ENCODE measurements around the gene ERFL. TPM values are rescaled to one million over a fixed set of nuclear protein-coding genes. Genes with fewer than 3 reads are reported as not detected.

The ERFL gene
- total and polyA plus RNA-seq, 2 experiments from 2014 or later = 0.69 TPM; not detected in 1

DNA sequence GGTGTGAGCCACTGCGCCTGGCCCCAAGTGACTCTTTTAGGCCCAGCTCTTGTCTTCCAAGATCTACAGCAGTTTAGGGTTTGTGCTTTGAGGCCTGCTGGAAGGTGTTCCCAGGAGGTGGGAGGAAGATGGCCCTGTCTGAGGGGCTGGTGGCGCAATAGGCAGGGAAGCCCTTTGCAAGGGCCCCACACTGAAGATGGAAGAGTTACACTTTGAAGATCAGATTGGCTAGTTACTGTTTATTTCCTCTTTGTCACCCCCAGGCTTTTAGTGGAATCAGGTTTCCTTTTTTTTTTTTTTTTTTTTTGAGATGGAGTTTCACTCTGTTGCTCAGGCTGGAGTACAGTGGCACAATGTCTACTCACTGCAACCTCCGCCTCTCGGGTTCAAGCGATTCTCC lies 32.7 kb upstream of the ERFL start:
- H3K27ac Mint-ChIP-seq = no peak overlapping the region
- ATAC-seq (no peak), DNase-seq (ENCODE audit: low spot score) (no peak)
- no peak overlapping the region for H3K4me3 ChIP-seq
- no peak overlapping the region for H3K4me2 ChIP-seq
- H3K27ac ChIP-seq (ENCODE audit: low read depth) = no peak overlapping the region
- no peaks in the 10 kb centered on the region for H3K79me2 ChIP-seq (replicated peaks; ENCODE audit: insufficient read depth)
- H3F3A ChIP-seq (replicated peaks; ENCODE audit: low read depth) = peaks cover 4% of the 10 kb centered on the region; the same call in 1 of the 2 replicates
- H4K20me1 ChIP-seq (replicated peaks; ENCODE audit: insufficient read depth) = peaks cover 5% of the 10 kb centered on the region; the same call in 1 of the 2 replicates
- peaks cover 8% of the 10 kb centered on the region for H3K36me3 Mint-ChIP-seq (ENCODE audit: low read depth)
- H3K4me1 ChIP-seq (ENCODE audit: insufficient read depth) = peaks cover 9% of the 10 kb centered on the region
- H3K4me3 Mint-ChIP-seq = no peak overlapping the region
- no peaks in the 10 kb centered on the region for H3K27me3 ChIP-seq (ENCODE audit: insufficient read depth)
- TF ChIP-seq NANOG (IDR thresholded peaks at IDR 0.05; ENCODE audit: borderline replicate concordance) (no peak), EZH2 (IDR thresholded peaks at IDR 0.05; ENCODE audit: low read depth, unreplicated experiment) (no peak)
- TF ChIP-seq, protein P1, sequence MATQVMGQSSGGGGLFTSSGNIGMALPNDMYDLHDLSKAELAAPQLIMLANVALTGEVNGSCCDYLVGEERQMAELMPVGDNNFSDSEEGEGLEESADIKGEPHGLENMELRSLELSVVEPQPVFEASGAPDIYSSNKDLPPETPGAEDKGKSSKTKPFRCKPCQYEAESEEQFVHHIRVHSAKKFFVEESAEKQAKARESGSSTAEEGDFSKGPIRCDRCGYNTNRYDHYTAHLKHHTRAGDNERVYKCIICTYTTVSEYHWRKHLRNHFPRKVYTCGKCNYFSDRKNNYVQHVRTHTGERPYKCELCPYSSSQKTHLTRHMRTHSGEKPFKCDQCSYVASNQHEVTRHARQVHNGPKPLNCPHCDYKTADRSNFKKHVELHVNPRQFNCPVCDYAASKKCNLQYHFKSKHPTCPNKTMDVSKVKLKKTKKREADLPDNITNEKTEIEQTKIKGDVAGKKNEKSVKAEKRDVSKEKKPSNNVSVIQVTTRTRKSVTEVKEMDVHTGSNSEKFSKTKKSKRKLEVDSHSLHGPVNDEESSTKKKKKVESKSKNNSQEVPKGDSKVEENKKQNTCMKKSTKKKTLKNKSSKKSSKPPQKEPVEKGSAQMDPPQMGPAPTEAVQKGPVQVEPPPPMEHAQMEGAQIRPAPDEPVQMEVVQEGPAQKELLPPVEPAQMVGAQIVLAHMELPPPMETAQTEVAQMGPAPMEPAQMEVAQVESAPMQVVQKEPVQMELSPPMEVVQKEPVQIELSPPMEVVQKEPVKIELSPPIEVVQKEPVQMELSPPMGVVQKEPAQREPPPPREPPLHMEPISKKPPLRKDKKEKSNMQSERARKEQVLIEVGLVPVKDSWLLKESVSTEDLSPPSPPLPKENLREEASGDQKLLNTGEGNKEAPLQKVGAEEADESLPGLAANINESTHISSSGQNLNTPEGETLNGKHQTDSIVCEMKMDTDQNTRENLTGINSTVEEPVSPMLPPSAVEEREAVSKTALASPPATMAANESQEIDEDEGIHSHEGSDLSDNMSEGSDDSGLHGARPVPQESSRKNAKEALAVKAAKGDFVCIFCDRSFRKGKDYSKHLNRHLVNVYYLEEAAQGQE (IDR thresholded peaks at IDR 0.05; ENCODE audit: unreplicated experiment) = no peak
- peaks cover 16% of the 10 kb centered on the region for H3K4me1 Mint-ChIP-seq
- no peaks in the 10 kb centered on the region for H3K9me2 ChIP-seq (ENCODE audit: insufficient read depth)
- H3K9me3 Mint-ChIP-seq = no peaks in the 10 kb centered on the region; the same call in 2 of the 3 replicates
- no peaks in the 10 kb centered on the region; the same call in 1 of the 2 replicates for H3K36me3 ChIP-seq (ENCODE audit: insufficient read depth)
- no peak overlapping the region for H2AFZ ChIP-seq
- peaks cover 14% of the 10 kb centered on the region for H3K27me3 Mint-ChIP-seq (ENCODE audit: insufficient read depth, low read depth, poor library complexity)

DNA sequence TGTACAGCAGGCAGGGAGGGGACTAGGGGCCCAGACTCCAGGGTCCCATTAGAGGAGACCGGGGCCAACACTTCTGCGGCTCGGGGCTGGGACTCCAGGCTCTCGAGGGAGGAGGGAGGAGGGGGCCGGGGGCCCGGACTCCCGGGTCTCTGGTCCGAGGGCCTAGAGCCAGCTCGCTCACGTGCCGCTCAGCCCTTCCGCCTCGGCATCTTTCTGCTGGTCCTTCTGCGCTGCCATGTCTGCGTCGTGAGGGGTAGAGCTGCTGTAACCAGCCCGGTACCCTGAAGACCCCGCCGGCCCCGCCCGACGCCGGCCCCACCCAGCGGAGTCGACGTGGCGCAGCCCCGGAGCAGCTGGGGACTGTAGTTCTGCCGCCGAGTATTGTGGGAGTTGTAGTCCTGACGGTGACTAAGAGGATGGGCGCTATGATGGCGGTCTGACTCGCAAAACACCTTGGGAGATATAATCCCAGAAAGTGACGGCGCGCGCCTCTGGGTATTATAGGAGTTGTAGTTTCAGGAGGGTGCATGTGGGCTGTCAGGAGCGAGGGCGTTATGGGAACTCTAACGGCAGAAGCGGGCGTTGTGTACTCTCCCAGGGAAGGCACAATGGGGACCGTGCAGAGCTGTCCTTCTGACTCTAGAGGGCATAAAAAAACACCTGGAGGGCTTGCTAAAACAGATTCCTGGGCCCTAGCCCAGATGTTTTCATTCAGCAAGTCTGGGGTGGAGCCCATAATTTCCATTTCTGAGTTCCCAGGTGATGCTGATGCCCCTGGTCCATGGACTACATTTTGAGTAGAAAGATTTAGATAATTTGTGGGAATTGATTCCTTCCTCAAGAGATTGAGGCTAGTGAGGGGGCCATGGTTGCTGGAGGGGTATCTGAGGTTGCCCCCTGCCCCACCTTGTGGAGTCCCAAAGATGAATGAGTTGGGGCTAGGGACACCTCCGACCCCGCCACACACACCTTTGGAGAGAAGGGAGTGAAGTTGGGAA lies 31.1 kb upstream of the ERFL start, which contains the start of gene RABAC1:
RABAC1 (minus strand) TSS at position 266 of the 998 bp plus-strand sequence; CDS start at position 237, 29 bp downstream.
- peaks cover 8% of the 10 kb centered on the region for H3K36me3 Mint-ChIP-seq (ENCODE audit: low read depth)
- peaks cover 16% of the 10 kb centered on the region for H3K4me1 Mint-ChIP-seq
- no peaks in the 10 kb centered on the region for H3K9me3 Mint-ChIP-seq
- Histone ChIP-seq H3K4me2 (peak within 1 kb of the TSS; percentile 94), H4K20me1 (replicated peaks; ENCODE audit: insufficient read depth) (peaks cover 5% of the 10 kb centered on the region; the same call in 1 of the 2 replicates), H2AFZ (peak within 1 kb of the TSS; percentile 94), H3K79me2 (replicated peaks; ENCODE audit: insufficient read depth) (no peaks in the 10 kb centered on the region), H3K36me3 (ENCODE audit: insufficient read depth) (no peaks in the 10 kb centered on the region; the same call in 1 of the 2 replicates), H3K4me3 (peak within 1 kb of the TSS; percentile 86), H3K27me3 (ENCODE audit: insufficient read depth) (no peaks in the 10 kb centered on the region), H3K9me2 (ENCODE audit: insufficient read depth) (no peaks in the 10 kb centered on the region), H3F3A (replicated peaks; ENCODE audit: low read depth) (peaks cover 4% of the 10 kb centered on the region; the same call in 1 of the 2 replicates), H3K27ac (ENCODE audit: low read depth) (peak within 1 kb of the TSS; percentile 83; the same call in 1 of the 2 replicates), H3K4me1 (ENCODE audit: insufficient read depth) (peaks cover 9% of the 10 kb centered on the region)
- H3K27ac Mint-ChIP-seq = peak within 1 kb of the TSS; percentile 81
- ATAC-seq (peak; percentile 85), DNase-seq (ENCODE audit: low spot score) (peak; percentile 99)
- H3K27me3 Mint-ChIP-seq (ENCODE audit: insufficient read depth, low read depth, poor library complexity) = peaks cover 14% of the 10 kb centered on the region
- TF ChIP-seq POLR2AphosphoS5 (IDR thresholded peaks at IDR 0.05; ENCODE audit: low read depth) = peak; percentile 70
- TF ChIP-seq CREB1 (CRISPR knock-in tag; IDR thresholded peaks at IDR 0.05; ENCODE audit: low read depth) = peak; percentile 93
- TF ChIP-seq ZNF114 (CRISPR knock-in tag; IDR thresholded peaks at IDR 0.05) = no peak
- no peak for TF ChIP-seq STAT1 (IDR thresholded peaks at IDR 0.05; ENCODE audit: unreplicated experiment)
- TF ChIP-seq, protein P1 (IDR thresholded peaks at IDR 0.05; ENCODE audit: unreplicated experiment) = peak; percentile 21
- no peak for TF ChIP-seq EZH2 (IDR thresholded peaks at IDR 0.05; ENCODE audit: low read depth, unreplicated experiment)
- TF ChIP-seq, protein P2, sequence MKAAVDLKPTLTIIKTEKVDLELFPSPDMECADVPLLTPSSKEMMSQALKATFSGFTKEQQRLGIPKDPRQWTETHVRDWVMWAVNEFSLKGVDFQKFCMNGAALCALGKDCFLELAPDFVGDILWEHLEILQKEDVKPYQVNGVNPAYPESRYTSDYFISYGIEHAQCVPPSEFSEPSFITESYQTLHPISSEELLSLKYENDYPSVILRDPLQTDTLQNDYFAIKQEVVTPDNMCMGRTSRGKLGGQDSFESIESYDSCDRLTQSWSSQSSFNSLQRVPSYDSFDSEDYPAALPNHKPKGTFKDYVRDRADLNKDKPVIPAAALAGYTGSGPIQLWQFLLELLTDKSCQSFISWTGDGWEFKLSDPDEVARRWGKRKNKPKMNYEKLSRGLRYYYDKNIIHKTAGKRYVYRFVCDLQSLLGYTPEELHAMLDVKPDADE (IDR thresholded peaks at IDR 0.05) = peak; percentile 100
- no peak for TF ChIP-seq JUNB (IDR thresholded peaks at IDR 0.05; ENCODE audit: unreplicated experiment)
- TF ChIP-seq, protein P3, sequence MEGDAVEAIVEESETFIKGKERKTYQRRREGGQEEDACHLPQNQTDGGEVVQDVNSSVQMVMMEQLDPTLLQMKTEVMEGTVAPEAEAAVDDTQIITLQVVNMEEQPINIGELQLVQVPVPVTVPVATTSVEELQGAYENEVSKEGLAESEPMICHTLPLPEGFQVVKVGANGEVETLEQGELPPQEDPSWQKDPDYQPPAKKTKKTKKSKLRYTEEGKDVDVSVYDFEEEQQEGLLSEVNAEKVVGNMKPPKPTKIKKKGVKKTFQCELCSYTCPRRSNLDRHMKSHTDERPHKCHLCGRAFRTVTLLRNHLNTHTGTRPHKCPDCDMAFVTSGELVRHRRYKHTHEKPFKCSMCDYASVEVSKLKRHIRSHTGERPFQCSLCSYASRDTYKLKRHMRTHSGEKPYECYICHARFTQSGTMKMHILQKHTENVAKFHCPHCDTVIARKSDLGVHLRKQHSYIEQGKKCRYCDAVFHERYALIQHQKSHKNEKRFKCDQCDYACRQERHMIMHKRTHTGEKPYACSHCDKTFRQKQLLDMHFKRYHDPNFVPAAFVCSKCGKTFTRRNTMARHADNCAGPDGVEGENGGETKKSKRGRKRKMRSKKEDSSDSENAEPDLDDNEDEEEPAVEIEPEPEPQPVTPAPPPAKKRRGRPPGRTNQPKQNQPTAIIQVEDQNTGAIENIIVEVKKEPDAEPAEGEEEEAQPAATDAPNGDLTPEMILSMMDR (conservative IDR thresholded peaks at IDR 0.05; ENCODE audit: low read depth in 2 of 2) = peak; percentile 17 to 34; a peak in 3 of 4 replicates
- H3K4me3 Mint-ChIP-seq = peak within 1 kb of the TSS; percentile 67

Measured in GM23338 (cell line).